Loucy (cell line): ENCODE data around the gene TPCN1.

ENCODE experiments used
- H2AFZ ChIP-seq: fragments of 200-600 bp; sonication (generic); 2 replicates; pipeline ENCODE4 v1.6.0; 2016; ENCODE audit warnings: antibody characterized with exemption, mild to moderate bottlenecking, low read length, moderate library complexity
- H3F3A ChIP-seq: fragments of 200-600 bp; 2 replicates; pipeline ENCODE4 v1.6.0; 2016; ENCODE audit warnings: antibody characterized with exemption, low read depth, mild to moderate bottlenecking
- H3K27me3 ChIP-seq: fragments of 200-600 bp; sonication (generic); 2 replicates; pipeline ENCODE4 v1.6.1; 2014; ENCODE audit warnings: low read length, mild to moderate bottlenecking; ENCODE audit not compliant: insufficient read depth, poor library complexity, severe bottlenecking
- H3K36me3 ChIP-seq: fragments of 200-600 bp; sonication (generic); 2 replicates; pipeline ENCODE4 v1.6.1; 2016; ENCODE audit warnings: low read length; ENCODE audit not compliant: insufficient read depth
- H3K4me1 ChIP-seq: fragments of 200-600 bp; sonication (generic); 2 replicates; pipeline ENCODE4 v1.5.1; 2014; ENCODE audit warnings: low read length, mild to moderate bottlenecking; ENCODE audit not compliant: insufficient read depth, poor library complexity, severe bottlenecking
- H3K4me2 ChIP-seq: fragments of 200-600 bp; sonication (generic); 2 replicates; pipeline ENCODE4 v1.6.0; 2014; ENCODE audit warnings: antibody characterized with exemption, low read length, low read depth, mild to moderate bottlenecking; ENCODE audit not compliant: poor library complexity, severe bottlenecking
- H3K4me3 ChIP-seq: fragments of 200-600 bp; sonication (generic); 2 replicates; pipeline ENCODE4 v1.5.1; 2014; ENCODE audit warnings: low read length, mild to moderate bottlenecking, mixed read lengths; ENCODE audit not compliant: poor library complexity, severe bottlenecking
- H3K79me2 ChIP-seq: fragments of 200-600 bp; sonication (generic); 2 replicates; pipeline ENCODE4 v1.6.1; 2014; ENCODE audit warnings: low read length; ENCODE audit not compliant: insufficient read depth
- H3K9ac ChIP-seq: fragments of 200-600 bp; sonication (generic); 2 replicates; pipeline ENCODE4 v1.6.0; 2014; ENCODE audit warnings: mild to moderate bottlenecking, low read depth, low read length, moderate library complexity; ENCODE audit not compliant: poor library complexity, severe bottlenecking
- H3K9me2 ChIP-seq: fragments of 200-600 bp; sonication (generic); replicated peaks from 2 replicates; pipeline ENCODE4 v1.6.1; 2016; ENCODE audit warnings: low read depth, low read length, mixed read lengths
- H3K9me3 ChIP-seq: fragments of 200-600 bp; sonication (generic); 2 replicates; pipeline ENCODE4 v1.6.1; 2014; ENCODE audit warnings: mild to moderate bottlenecking, antibody characterized with exemption, low read length, low read depth; ENCODE audit not compliant: insufficient read depth
- H4K20me1 ChIP-seq: fragments of 200-600 bp; sonication (generic); 2 replicates; pipeline ENCODE4 v1.6.0; 2014; ENCODE audit warnings: antibody characterized with exemption, low read length, mild to moderate bottlenecking; ENCODE audit not compliant: insufficient read depth, poor library complexity, severe bottlenecking
- CTCF ChIP-seq: fragments of 200-600 bp; sonication (generic); conservative IDR thresholded peaks from 2 replicates; pipeline ENCODE4 v1.5.1; 2014; ENCODE audit warnings: mild to moderate bottlenecking, antibody characterized with exemption, low read length
- EZH2phosphoT487 ChIP-seq: fragments of 200-600 bp; IDR thresholded peaks from 2 replicates; pipeline ENCODE4 v1.6.1; 2018; ENCODE audit warnings: antibody characterized with exemption, mild to moderate bottlenecking, moderate library complexity, borderline replicate concordance

Gene TPCN1

GRCh38 chr12:113186033-113186365, 35.3 kb upstream of the TPCN1 start:
- H3K79me2 ChIP-seq: peaks cover 62% of the 10 kb centered on the region
- H3K36me3 ChIP-seq: no peaks in the 10 kb centered on the region; the same call in 1 of the 2 replicates
- no peaks in the 10 kb centered on the region for H3K9me2 ChIP-seq
- H3K4me1 ChIP-seq: peaks cover 39% of the 10 kb centered on the region
- no peaks in the 10 kb centered on the region for H3K27me3 ChIP-seq
- H3K4me3 ChIP-seq: peak overlapping the region; percentile 73
- H4K20me1 ChIP-seq: peaks cover 46% of the 10 kb centered on the region
- H3K9ac ChIP-seq: peak overlapping the region; percentile 89
- TF ChIP-seq EZH2phosphoT487: no peak
- TF ChIP-seq CTCF: no peak
- no peaks in the 10 kb centered on the region for H3K9me3 ChIP-seq
- H2AFZ ChIP-seq: peak overlapping the region; percentile 85
- H3K4me2 ChIP-seq: peak overlapping the region; percentile 91
- H3F3A ChIP-seq: no peaks in the 10 kb centered on the region

- H3K79me2 ChIP-seq: peaks cover 56% of the 10 kb centered on the region
- peak overlapping the region; percentile 91 for H3K4me2 ChIP-seq
- H4K20me1 ChIP-seq: peaks cover 41% of the 10 kb centered on the region
- peak overlapping the region; percentile 89 for H3K9ac ChIP-seq
- no peaks in the 10 kb centered on the region for H3K9me3 ChIP-seq
- H3F3A ChIP-seq: no peaks in the 10 kb centered on the region
- TF ChIP-seq CTCF (no peak), EZH2phosphoT487 (no peak)
- peak overlapping the region; percentile 73 for H3K4me3 ChIP-seq
- no peaks in the 10 kb centered on the region for H3K27me3 ChIP-seq
- no peaks in the 10 kb centered on the region for H3K9me2 ChIP-seq
- H3K36me3 ChIP-seq: peaks cover 5% of the 10 kb centered on the region; the same call in 1 of the 2 replicates
- H3K4me1 ChIP-seq: peaks cover 36% of the 10 kb centered on the region
- no peak overlapping the region for H2AFZ ChIP-seq
Measured at GRCh38 chr12:113186666-113187325, 34.5 kb upstream of the TPCN1 start.

GRCh38 chr12:113189361-113189760, 31.9 kb upstream of the TPCN1 start:
- Histone ChIP-seq H3K36me3 (peaks cover 8% of the 10 kb centered on the region; the same call in 1 of the 2 replicates), H3K4me3 (no peak overlapping the region), H3K9me3 (no peaks in the 10 kb centered on the region), H3F3A (no peaks in the 10 kb centered on the region), H3K9ac (no peak overlapping the region), H3K9me2 (no peaks in the 10 kb centered on the region), H2AFZ (no peak overlapping the region), H3K4me1 (peaks cover 27% of the 10 kb centered on the region), H4K20me1 (peaks cover 20% of the 10 kb centered on the region), H3K79me2 (peaks cover 31% of the 10 kb centered on the region), H3K4me2 (no peak overlapping the region), H3K27me3 (no peaks in the 10 kb centered on the region)
- TF ChIP-seq CTCF (no peak), EZH2phosphoT487 (no peak)
